ENCODE data around the gene SEZ6L2.
"Not testable (repeated sequence)": the region's sequence is repeated elsewhere in the genome, so short reads cannot be mapped to it uniquely, and the experiment has no call there.

The SEZ6L2 gene

DNA sequence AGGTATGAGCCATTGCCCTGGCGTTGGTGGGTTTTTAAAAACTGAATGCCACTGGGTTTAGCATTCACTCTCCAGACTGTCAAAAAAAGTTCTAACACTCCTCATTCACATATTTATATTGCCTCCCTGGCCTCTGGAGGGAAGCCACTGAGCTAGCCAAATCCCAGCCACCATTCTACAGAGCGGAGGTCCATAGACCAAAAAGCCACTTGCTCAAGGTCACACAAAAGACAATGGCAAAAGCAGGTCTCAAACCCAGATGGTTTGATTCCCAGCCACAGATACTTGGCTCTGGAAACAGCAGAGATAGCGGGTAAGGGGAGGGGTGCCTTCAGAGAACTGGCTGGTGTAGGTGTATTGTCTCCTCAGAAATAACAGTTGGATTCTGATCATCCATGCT, 18.3 kb downstream of the SEZ6L2 start:
- no peak for DNase-seq

DNA sequence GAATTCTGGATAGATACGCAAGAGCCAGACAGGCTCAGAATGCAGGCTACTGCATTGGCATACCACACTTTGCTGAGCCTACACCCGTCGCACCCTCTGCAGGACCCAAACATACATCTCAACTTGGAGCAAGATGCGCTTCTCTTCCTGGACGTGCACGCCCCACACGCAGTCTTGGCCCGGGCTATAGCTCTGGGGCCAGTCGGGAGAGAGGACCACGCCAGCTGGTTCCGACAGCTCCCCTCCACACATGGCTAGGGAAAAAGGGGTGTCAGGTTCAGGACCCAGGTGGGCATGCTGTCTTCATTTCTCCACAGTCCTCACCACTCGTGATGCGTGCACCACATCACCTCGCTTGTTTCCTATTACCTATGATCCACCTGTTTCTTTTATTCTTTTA, 21.2 kb downstream of the SEZ6L2 start:
- no peak for DNase-seq

DNA sequence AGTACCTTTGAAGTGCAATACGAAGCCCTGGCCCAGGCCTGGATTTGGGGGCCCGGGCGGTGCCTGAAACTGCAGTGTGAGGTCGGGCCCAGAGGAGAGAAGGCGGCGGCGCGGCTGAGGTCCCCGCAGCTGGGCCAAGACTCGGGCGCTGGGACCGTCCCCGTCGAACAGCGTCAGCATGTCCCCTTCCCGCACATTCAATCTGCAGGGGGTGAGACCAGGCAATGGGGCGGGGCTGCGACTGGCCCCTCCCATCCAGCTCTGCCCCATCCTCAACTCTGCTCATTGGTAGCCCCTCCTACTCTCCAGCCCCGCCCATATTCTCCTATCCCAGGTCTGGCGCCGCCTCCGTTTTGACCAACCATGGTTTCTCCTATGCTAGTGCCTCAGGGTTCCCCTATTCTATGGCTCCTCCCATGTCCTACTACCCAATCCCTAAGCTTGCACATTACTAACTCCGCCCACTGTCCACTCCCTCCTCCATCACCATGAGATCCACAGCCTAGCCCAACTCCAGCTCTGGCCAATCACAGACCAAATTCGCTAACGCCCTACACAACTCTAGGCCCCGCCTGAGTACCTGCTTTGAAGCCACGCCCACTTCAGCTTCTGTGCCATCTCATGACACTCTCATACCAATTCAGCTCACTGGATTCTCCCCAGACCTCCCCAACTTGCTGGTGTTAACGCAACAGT, 21.9 kb downstream of the SEZ6L2 start:
- DNase-seq = peak; percentile 40

DNA sequence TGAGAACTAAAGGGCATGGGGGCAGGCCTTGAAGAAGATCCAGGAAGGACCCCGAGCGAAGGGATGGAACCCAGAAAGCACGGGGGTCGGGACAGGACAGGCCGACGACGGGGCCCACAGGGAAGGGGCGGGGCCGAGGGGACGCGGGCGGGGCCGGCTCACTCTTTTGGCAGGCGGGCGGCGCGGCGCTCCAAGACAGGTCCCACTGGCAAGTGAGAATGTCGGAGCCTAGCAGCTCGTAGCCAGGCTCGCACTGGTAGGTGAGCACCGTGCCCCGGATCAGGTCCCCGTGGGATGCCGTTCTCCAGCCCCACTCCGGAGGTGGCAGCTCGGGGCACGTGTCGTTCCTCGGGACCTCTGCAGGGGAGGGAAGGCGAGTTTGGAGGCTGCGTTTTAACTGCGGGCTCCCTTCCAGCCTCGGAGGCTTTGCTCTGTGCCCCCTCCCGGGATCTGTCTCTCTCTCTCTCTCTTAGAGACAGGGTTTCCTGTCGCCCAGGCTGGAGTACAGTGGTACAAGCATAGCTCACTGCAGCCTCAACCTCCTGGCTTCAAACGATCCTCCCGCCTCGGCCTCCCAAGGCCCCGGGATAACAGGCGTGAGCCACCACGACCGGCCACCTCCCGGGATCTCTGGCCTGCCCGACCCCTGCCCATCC, 22.6 kb downstream of the SEZ6L2 start:
- DNase-seq = no peak

DNA sequence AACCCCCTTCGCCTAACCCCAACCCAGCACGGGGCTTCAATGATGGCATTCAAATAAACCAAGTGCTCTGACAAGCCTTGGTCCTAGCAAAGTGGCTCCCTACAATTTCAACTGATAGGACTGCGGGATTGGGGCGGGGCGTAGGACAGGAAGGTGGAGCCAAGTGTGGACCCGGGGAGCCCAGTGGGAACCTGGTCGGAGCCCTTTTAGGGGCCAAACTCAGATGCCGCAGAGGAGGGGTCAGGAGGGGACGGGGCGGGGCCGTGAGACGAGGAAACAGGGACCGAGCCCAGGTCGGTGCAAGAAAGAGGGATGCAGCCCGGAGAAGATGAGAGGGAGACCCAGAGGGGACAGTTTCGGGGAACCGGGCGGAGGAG, 23.1 kb downstream of the SEZ6L2 start:
- DNase-seq = no peak

DNA sequence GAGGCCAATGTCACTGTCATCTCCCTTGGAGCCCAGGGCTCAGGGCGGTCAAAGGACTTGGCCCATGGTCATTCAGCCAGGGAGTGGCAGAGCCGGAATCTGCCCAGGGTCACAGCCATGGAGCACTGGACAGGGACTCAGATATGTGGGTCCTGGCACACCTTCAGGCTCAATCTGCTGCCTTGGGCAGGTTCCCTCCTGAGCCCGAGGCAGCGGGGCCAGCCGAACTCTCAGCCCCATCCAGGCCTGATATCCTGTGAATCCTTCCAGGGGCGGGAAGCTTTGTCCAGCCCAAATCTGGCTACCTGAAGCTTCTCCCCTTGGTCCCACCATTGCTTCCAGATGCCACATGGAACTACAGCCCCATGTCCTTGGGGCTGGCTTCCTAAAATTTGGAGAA, 24.1 kb downstream of the SEZ6L2 start:
- no peak for DNase-seq

DNA sequence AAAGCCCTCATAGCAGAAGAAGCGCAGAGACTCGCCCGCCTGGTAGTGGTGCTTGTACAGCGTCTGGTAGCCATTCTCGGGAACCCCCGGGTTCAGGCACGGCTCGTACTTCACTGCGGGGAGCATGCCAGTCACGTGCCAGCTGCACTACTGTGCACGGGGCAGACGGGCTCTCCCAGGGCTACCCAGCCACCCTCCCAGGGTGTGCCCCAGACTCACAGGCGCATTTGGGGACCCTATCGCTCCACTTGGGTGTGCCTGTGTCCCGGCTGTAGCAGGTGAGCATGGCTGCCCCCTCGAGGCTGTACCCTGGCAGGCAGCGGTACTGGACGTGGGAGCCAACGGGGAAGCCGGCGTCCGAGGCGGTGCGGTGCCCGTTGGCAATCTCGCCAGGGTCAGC, 26.0 kb downstream of the SEZ6L2 start:
- DNase-seq = no peak

DNA sequence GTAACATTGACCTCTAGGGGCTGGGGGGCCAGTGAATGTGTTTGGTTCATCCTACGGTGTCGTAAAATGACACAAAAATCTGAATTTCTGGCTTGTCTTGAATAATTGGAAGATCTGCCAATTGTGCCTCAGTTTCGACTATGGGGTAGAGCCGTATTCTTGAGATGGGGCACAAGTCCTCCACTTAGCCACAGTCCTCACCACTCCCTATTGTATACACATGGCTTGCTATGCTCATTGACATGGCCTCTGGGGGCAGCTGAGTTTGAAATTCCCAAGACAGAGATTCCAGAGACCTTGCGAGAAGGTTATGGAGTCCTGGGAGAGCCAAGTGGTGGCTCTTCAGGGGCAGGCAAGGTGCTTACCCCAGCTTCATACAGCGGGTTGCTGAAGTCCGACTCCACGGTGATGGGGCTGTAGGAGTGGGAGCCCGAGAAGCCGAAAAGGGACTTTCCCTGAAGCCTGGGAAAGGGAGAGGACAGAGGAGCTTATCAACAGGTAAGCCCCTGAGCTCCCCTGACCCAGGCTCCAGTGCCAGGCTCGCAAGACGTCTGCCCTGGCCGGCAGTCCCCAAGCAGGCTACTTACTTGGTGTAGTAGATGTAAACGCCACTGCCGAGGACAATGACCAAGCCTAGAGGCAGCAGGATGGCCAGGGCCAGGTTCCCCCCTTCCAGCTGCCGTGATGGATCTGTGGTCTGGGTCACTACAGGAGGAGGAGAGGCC, 27.4 kb downstream of the SEZ6L2 start:
- no peak for DNase-seq

DNA sequence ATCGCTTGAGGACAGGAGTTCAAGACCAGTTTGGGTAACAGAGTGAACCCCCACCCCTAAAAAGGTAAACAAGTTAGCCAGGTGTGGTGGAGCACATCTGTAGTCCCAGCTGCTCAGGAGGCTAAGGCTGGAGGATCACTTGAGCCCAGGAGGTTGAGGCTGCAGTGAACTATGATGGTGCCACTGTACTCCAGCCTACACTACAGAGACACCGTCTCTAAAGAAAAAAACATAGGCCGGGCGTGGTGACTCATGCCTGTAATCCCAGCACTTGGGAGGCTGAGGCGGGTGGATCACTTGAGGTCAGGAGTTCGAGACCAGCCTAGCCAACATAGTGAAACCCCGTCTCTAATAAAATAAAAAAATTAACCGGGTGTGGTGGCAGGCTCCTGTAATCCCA, 30.3 kb downstream of the SEZ6L2 start:
- DNase-seq = not testable (repeated sequence)

DNA sequence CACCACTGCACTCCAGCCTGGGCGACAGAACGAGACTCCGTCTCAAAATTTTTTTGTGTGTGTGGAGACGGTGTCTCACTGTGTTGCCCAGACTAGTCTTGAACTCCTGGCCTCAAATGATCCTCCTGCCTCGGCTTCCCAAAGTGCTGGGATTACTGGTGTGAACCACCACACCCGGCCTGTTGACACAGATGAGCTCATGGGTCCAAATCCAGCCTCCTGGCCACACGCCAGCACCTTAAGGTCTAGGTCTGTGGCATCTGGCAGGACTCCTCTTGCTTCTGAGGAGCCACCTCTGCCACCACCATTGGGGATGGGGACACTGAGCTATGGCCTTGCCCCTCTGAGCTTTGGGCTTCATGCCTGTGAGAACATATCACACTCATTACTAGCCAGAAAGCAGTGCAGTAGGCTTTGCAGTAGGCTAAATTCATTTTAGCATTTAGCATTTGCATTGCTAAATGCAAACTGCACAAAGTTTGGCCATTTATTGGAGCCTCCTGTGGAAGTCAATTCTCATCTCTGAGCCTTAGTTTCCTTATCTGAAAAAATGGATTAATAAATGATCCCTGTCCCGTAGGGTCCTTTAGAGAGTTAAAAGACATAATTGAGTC, 30.8 kb downstream of the SEZ6L2 start:
- no peak for DNase-seq

DNA sequence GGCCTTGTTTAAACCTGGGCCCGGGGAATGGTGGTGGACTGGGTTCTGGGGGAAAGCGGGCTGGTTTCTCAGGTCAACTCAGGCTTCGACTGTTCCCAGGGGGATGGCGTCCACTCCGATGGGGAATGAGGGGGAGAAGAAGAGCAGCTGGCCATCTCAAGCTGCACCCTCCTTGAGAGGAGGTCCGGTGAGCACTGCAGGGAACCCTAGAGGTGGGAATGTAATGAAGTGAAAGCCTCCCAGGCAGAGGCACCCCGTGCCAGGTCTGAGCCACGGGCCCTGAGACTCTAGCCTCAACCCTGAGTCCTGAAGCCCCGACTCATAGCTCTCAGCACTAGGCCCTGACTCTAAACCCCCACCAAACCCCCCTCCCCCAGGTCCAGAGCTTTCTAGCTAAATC, 35.1 kb downstream of the SEZ6L2 start:
- no peak for DNase-seq

DNA sequence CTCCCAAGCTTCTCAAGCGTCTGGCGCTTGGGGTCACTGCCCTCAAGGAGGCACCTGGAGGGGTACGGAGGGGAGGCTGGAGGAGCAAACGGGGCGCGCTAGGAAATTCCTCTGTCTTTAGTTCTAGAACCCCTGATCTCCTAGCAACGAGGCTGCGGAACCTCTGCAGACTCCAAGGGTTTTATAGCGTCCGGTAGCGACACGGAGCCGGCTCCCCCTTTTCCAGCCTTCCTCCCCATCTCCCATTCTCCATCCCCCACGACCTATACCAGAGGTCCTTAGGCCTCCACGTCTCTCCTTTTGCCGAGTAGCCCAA, 35.7 kb downstream of the SEZ6L2 start:
- no peak for DNase-seq

DNA sequence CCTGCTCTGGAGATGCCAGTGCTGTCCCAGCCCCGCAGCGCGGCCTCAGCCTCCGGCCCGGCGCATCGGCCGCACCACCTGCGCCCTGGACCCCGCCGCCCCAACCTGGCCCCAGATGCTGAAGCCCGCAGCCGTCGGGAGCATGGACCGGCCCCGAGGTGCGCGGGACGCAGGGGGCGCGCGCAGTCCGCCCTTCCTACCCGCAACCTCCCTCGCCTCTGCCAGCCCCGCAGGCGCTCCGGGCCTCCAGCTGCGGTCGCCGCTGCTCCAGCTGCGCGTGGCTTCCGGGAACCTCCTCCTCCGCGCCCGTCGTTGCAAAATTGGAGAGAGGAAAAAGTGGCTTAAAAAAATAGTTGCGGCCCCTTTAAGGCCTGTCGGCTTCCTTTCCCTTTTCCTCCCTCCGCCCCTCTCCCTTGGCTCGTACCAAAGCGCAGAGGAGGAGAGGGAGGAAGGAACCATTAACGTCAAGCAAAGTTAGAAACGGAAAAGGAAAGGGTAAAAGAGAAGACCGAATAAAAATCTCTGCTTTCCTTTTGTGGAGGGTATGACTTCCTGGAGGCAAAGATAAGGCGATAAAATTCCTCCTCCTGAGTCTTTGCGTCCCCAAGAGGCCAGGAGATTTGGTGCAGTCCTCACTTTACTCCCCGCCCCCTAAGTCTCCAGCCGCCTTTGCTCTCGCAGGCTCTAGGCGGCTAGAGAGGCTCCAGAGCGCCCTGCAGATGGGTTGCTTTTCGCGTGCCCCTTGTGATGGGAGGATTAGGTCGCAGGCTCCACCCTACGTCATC, 36.3 kb downstream of the SEZ6L2 start, which contains the start of gene CDIPT:
TSS of gene CDIPT (minus strand) at position 343 of the 785 bp plus-strand sequence. CDS start 369 bp downstream, outside the sequence.
- DNase-seq = peak; percentile 98

DNA sequence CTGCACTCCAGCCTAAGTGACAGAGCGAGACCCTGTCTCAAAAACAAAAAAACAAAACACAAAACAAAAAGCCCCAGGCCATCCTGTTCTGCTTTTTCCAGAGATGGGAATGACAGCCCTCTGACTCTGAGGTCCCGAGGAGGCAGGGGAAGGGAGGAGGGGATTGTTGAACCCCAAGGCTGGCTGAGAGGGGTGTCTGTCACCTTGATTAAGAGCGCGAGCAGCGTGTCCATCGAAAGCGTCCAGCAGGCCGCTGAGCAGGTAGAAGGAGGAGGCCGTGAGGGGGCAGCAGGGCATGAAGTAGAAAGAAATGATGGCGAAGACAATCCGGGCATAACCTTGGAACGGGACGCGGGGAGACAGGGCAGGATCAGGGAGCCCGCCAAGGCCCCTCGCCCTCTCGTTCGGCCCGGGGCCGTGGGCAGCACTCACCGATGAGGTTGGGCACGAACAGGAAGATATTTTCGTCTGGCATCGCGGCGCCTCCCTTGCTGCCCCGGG, 36.9 kb downstream of the SEZ6L2 start:
- DNase-seq = peak; percentile 28

DNA sequence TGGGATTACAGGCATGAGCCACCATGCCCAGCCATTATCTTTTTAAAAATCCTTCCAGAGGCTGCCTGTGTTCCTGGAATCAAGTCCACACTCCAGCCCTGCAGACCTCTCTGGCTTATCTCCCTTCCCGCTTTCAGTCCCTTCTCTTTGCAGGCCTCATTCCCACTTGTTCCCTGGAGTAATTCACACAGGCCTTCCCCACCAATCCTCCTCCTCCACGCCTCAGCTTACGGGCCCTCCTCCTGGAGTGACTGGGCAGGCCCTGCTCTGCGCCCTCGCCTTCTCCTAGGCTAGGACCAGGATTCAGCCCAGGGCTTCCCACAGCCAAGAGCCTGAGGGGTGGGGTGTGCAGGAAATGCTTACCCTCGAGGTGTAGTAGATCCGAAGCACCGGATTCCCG, 39.1 kb downstream of the SEZ6L2 start:
- DNase-seq = no peak

DNA sequence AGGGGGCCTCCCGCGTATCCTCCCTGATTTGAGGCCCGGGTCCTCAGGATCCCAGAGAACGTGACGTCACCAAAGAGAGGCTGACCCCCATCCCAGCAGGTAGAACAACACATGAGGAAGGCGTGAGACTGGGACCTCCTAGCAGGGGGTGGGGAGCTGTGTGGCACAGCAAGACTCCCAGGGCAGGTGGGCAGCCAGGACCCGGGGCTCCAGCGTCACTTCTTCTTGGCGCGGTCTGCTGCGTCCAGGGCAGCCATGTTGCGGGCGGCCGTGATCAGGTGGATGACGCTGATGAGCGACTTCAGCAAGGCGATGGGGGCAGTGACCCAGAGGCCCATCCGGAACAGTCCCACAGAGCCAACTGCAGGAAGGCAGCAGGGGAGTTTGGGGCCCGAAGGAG, 40.4 kb downstream of the SEZ6L2 start:
- DNase-seq = no peak

DNA sequence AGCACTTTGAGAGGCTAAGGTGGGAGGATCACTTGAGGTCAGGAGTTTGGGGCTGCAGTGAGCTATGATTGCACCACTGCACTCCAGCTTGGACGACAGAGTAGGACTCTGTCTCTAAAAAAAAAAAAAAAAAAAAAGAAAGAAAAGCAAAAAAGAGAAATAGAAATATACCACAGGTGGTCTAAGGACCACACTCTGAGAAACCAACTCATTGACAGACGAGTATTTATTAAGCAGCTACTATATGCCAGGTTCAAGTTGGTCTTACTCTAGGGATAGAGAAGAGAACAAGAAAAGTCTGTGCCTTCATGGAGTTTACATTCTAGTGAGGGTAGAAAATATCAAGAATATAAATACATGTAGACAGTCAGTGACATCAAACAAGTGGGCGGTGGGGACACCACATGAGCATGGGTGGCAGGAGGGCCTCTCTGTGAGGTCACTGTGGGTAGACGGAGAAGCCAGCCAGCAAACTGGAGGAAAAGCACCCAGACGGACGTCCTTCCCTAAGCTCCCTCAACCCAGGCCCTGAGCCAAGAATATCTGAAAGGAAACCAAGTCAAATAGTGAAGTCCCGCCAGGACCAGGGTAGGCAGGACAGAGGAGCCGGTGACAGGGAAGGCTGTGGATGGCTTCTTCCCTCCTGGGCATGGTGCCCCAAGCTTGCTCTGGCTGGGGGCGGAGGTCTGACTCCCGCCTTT, 41.1 kb downstream of the SEZ6L2 start:
- no peak for DNase-seq

DNA sequence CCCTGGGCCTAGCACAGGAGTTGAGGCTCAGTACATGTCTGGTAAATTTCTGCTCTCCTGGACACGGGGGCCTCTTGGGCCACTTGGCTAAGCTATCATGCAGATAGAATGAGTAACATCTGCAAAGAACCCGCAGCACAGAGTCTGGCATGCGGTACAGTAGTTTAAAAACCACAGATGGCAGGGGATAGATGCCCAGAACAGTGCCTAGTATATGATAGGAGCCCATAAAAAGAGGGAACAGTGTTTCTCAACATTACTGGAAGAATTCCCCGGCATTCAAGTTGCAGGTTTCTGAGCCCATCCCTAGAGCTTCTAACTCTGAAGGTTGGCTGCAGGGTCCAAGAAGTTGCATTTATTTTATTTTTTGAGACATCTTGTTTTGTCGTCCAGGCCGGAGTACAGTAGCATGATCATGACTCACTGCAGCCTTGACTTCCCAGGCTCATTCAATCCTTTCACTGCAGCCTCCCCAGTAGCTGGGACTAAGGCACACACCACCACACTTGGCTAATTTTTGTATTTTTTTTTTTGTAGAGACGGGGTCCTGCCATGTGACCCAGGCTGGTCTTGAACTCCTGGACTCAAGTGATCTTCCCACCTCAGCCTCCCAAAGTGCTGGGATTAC, 42.1 kb downstream of the SEZ6L2 start:
- DNase-seq = peak; percentile 34

DNA sequence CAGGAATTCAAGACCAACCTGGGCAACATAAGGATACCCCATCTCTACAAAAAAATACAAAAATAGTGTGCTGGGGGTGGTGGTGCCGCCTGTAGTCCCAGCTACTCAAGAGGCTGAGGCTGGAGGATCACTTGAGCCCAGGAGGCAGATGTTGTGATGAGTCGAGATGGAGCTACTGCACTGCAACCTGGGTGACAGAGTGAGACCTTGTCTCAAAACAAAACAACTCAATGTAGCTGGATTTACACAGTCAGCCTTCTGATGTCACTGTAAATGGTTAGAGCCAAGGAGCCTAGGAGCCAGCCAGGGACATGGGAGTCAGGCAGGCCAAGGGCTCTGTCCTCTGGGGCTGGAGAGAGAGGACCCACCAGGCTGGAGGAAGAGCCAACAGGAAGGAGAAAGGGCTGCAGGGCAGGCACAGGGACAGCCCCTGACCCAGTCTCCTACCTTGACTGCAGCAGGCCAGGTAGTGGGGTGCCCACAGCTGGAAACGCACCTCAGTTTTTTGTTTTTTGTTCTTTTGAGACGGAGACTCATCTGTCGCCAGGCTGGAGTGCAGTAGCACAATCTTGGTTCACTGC, 44.7 kb downstream of the SEZ6L2 start:
- DNase-seq = no peak

DNA sequence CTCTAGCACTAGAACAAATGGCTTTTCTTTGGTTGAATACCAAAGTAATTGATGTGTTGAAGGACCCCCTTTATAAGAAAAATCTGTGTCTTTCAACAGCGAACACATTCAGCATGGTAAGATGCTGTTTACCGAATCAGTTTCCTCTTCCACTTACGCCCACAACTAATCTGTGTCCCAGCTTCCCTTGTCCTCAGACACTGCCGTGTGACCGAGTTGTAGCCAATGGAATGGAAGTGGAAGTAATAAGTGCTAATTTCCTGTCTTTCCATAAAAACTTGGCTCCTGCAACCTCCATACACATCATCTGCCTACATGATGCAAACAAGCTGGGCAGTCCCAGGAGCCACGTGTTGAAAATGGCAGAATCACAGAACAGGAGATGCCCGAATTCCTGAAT, 46.7 kb downstream of the SEZ6L2 start:
- DNase-seq = peak; percentile 71

DNA sequence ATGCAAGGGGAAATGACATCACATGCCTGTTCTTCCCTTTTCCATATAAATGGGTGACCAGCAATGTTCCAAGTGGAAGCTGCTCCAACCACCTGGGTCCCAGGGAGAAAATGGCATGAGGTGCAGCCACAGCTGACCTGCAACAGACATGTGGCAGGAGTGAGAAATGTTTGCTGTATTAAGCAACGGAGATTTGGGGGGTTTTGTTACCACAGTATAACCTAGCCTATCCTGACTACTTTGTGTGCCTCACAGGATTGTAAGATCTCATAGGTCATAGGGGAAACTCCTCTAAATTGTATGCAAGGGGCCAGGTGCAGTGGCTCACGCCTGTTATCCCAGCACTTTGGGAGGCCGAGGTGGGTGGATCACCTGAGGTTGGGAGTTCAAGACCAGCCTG, 48.4 kb downstream of the SEZ6L2 start:
- no peak for DNase-seq
